Stimulated activated CD4-positive, alpha-beta T cell treated with anti-CD3 and anti-CD28 coated beads, Interleukin-1b, Interleukin-23, amount 100 ng/mL, for 4 hours (primary cell): ENCODE data around the gene EMB.
A peak's percentile ranks its signal among the peaks of the same experiment; 100 is the strongest.
"Not testable (repeated sequence)": the region's sequence is repeated elsewhere in the genome, so short reads cannot be mapped to it uniquely, and the experiment has no call there.

ENCODE experiments used
- DNase-seq, 2 donors: peaks; one replicate each; pipeline ENCODE4 v3.0.0-alpha.2; 2020; ENCODE audit warnings: low read depth in 2 of 2

The EMB gene, protein sequence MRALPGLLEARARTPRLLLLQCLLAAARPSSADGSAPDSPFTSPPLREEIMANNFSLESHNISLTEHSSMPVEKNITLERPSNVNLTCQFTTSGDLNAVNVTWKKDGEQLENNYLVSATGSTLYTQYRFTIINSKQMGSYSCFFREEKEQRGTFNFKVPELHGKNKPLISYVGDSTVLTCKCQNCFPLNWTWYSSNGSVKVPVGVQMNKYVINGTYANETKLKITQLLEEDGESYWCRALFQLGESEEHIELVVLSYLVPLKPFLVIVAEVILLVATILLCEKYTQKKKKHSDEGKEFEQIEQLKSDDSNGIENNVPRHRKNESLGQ

GRCh38 chr5:50440651-50441492 is at the start of gene EMB:
EMB (minus strand) TSS chr5:50441288; CDS start chr5:50441151, 137 bp downstream.
- peak; percentile 62 for DNase-seq

- peak in 1 of 2 donors; percentile 0 for DNase-seq
Measured at GRCh38 chr5:50489491-50489890, 48.4 kb upstream of the EMB start.

GRCh38 chr5:50478790-50479189 is 37.7 kb upstream of the EMB start:
- DNase-seq, result not testable (repeated sequence)

- DNase-seq, result no peak
Measured at GRCh38 chr5:50476549-50476948, 35.5 kb upstream of the EMB start.

DNA sequence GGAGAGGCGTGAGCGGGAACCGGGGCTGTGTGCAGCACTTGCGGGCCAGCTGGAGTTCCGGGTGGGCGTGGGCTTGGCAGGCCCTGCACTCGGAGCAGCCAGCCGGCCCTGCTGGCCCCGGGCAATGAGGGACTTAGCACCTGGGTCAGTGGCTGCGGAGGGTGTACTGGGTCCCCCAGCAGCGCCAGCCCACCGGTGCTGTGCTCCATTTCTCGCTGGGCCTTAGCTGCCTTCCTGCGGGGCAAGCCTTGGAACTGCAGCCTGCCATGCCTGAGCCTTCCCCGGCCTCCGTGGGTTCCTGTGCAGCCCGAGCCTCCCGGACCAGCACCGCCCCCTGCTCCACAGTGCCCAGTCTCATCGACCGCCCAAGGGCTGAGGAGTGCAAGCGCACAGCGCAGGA is 23.9 kb upstream of the EMB start:
- DNase-seq, result not testable (repeated sequence)

GRCh38 chr5:50463726-50464125 is 22.6 kb upstream of the EMB start:
- no peak for DNase-seq

- no peak for DNase-seq
Measured at GRCh38 chr5:50463047-50463446, 22.0 kb upstream of the EMB start.

DNA sequence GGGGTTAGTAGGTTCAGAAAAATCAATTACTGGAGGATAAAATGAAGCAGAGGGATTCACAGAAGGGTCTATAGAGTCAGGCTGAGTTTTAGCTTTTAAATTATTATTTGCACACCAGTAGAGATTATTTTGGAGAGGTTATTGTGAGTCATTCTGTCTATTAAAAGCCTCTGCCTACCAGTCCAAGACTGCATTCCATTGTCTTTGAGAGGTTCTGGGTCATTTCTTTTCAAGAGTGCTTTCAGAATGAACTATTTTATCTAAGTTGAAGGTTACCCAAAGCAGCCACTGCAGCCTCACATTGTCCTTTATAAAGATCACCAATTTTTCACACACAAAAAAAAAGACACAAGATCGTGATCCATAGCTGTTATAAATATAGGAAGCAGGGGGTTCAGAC is 21.5 kb upstream of the EMB start:
- not testable (repeated sequence) for DNase-seq

GRCh38 chr5:50458372-50458771 is 17.3 kb upstream of the EMB start:
- DNase-seq, result not testable (repeated sequence)

- not testable (repeated sequence) for DNase-seq
Measured at GRCh38 chr5:50449241-50449640, 8.2 kb upstream of the EMB start.

- no peak for DNase-seq
Measured at GRCh38 chr5:50447941-50448340, 6.9 kb upstream of the EMB start.

- no peak for DNase-seq
Measured at GRCh38 chr5:50447228-50447627, 6.1 kb upstream of the EMB start.

DNA sequence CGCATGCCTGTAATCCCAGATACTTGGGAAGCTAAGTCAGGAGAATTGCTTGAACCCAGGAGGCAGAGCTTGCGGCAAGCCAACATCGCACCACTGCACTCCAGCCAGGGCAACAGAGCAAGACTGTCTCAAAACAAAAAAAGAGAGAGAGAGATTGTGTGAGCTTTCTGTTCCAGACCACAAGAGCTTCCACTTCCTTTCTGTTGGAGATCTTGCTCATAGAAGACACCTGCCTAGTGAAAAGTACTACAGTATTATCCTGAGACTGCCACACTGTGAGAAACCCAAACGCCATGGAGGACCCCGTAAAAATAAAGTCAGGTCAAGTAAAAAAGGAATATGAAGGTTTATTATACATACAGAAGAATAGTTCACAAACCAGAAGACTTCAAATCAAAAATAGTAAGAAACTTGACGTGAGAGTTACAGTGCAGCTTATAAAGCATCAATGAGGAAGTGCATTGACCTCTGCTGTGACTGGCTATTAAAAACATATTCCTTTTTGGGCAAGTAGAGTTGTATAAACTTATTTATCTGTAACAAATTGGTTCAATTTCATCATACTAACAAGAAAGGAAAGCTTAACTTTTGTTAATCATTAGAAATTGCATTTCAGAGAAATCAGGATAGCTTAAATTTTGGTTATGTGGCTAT is 4.3 kb upstream of the EMB start:
- DNase-seq, result no peak

DNA sequence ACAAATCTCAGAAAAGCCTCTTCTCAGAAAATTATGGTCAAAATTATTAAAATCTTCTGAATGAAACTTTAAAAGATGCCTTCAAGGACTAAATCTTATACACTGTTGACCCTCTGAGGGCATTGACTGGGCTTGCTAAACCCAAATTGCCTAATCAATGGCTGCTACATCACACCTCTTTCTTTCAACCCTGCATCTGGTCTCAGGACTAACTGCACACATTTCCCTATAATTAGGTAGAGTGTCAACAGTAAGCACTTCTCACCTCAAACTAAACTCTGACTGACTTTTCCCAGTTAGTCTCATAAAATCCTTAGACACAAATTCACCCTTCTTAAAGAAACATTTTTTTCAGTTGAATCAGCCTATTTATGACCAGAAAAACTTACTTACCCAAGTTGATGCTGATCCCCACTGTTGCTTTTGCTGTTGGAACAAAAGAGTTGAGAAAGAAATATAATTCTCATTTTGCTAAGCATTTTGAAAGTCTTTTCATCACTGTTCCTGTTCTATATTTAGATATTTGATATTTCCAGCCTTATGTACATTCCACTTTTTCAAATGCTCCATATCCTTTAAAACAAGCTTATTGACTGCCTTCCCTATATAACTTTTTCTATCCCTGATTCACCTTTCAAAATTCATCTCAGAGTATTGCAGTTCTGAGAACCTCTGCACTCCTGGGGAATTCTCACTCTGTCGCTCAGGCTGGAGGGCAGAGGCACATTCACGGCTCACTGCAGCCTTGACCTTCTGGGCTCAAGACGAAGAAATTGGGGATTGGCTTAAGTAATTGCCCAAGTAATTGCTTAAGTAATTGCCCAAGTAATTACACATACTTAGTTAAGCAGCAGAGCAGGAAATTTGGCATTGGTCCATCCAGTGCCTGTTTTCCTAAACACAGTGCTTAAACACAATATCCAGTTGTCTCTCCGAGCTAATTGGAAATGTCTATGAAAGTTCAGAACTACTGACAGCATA is 1.8 kb upstream of the EMB start:
- DNase-seq, result not testable (repeated sequence)

DNA sequence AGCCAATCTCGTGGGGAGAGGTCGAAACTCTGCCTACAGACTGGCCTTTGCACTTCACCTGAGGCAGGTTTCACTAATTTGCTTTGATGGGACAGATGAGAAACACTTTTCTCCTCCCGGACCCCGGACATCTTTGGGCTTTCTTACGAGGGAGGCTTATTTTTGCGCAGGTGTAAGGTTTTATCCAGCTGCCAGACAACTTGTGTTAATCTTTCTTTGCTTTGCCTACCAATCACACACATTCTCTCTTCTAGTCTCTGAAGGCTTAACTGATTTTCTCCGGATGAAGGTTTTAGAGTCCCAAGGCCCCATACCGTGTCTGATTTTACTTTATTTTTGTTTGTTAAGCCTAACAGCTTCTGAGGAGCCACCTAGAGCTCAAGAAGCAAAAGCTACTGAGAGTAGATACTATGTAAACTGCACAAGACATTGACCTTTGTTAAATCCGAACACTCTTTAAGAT is 436 bp upstream of the EMB start:
- no peak for DNase-seq

- DNase-seq, result no peak
Measured at GRCh38 chr5:50439221-50439620, 1.9 kb downstream of the EMB start.

GRCh38 chr5:50438060-50438459 is 3.0 kb downstream of the EMB start:
- DNase-seq, result not testable (repeated sequence)

- DNase-seq, result no peak
Measured at GRCh38 chr5:50435168-50435567, 5.9 kb downstream of the EMB start.

DNA sequence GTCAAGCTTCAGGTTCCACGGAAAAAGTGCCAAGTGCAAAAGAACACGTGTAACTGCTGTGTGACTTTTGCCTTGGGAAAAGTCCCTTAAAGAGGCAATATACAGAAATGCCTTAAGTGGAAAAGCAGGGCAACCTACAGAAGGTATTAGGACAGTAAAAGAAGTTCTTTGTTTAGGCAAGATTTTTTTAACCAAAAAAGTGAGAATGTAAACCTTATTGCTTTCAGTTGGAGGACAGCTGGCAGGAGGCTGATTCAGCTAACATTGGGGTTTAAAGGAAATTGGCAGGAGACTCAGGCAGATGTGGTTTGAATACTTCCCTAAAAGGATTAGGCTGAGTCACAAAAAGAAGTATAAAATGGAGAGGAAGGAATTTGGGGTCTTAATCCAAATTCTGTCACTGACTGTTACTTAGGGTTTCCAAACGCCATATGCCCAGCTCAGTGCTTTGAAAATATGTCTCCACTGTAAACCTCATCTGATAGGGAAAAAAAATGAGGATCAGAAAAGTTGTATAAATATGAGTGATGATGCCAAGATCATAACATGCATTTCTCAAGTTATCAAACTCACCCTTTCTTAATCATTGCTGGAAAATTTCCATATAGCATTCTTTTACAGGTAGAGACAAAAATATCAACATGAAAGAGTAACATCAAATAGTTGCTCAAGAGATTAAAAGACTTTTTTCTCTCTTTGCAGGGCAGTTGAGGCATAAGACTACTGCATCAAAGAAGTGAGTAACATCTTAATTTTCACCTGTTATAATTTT is 9.8 kb downstream of the EMB start:
- not testable (repeated sequence) for DNase-seq

GRCh38 chr5:50423100-50423799 is 17.8 kb downstream of the EMB start:
- not testable (repeated sequence) for DNase-seq
